Adrenal gland (tissue), 12 donors: ENCODE data around the gene HMGN3. TPM values are rescaled to one million over a fixed set of nuclear protein-coding genes. Genes with fewer than 3 reads are reported as not detected.

ENCODE experiments used
- DNase-seq, 7 donors: peaks; one replicate each; pipeline ENCODE4 v3.0.0-alpha.2; 2019 to 2020
- H3K27ac ChIP-seq, 5 donors: fragments of 200-600 bp; sonication (generic) in 4 of 5; 1 replicate in 3 of 5; 2 replicates in 2 of 5; pipeline versions ENCODE4 v1.5.1 to v1.8.0; 2016 to 2020; ENCODE audit warnings: mild to moderate bottlenecking in 1 of 5
- H3K27me3 ChIP-seq: fragments of 200-600 bp; 2 replicates; pipeline ENCODE4 v1.8.0; 2021
- H3K36me3 ChIP-seq, 2 donors: fragments of 200-600 bp; replicated peaks in 1 of 2; 1 replicate in 1 of 2; 2 replicates in 1 of 2; pipeline versions ENCODE4 v1.5.1 to v1.8.0; 2018 to 2022
- H3K4me1 ChIP-seq, 2 donors: fragments of 200-600 bp; replicated peaks in 1 of 2; 1 replicate in 1 of 2; 2 replicates in 1 of 2; pipeline versions ENCODE4 v1.5.1 to v1.8.0; 2018 to 2021
- H3K4me3 ChIP-seq, 4 donors: fragments of 200-600 bp; sonication (generic) in 3 of 4; one replicate each; pipeline ENCODE4 v1.5.1; 2016 to 2018
- H3K9me3 ChIP-seq, 3 donors: fragments of 200-600 bp; sonication (generic) in 1 of 3; replicated peaks in 1 of 3; 1 replicate in 2 of 3; 2 replicates in 1 of 3; pipeline versions ENCODE4 v1.5.1 to v1.8.0; 2016 to 2021
- POLR2A ChIP-seq, 2 donors: fragments of 450-650 bp; IDR thresholded peaks; one replicate each; pipeline ENCODE4 v1.6.1; 2017; ENCODE audit warnings: antibody characterized with exemption in 2 of 2, mild to moderate bottlenecking in 2 of 2, moderate library complexity in 1 of 2
- WGBS, 4 donors: extraction: QIAGEN DNeasy Blood & Tissue Kit in 2 of 4; methylation state at CpG; one replicate each; pipeline versions ENCODE4 v1.1.5 to v1.1.7; 2013 to 2017; 5-methylcytosine and 5-hydroxymethylcytosine counted together
- intact Hi-C, 2 donors: fragments of 100-400 bp; cut with DNase I; formaldehyde crosslinking; loops; one replicate each; pipeline versions ENCODE4 v1.14.1 to v1.15.0; 2022 to 2023
- polyA plus RNA-seq, 3 donors: library from polyadenylated mRNA; stranded (reverse); fragments of 200-250 nt in 2 of 3; fragments of 350-450 nt in 1 of 3; fragmentation: Illumina TruSeq in 1 of 3; extraction: RNeasy Lipid Tissue Mini Kit (QIAGEN cat#74804) in 1 of 3; gene quantifications; one replicate each; pipeline ENCODE4 v1.2.3, GENCODE V29; 2013 to 2014
- total RNA-seq, 9 donors: library from RNA; depleted of rRNA in 4 of 9; stranded (reverse); fragments of >200 nt in 4 of 9; fragments of 120-200 nt in 1 of 9; fragmentation: NEBNext Ultra II Directional in 1 of 9; extraction: Animal tissue kit (Norgen Biotek cat#: 25700) in 1 of 9; gene quantifications; one replicate each; pipeline versions ENCODE4 v1.1.0 to v1.2.4, GENCODE V29; 2013 to 2023
- TF ChIP-seq, protein P1 (sequence below), 6 experiments: fragments of 450-650 bp in 4 of 6; fragments of 200-600 bp in 2 of 6; sonication (generic) in 1 of 6; IDR thresholded peaks; 1 replicate in 5 of 6; 2 replicates in 1 of 6; pipeline versions ENCODE4 v1.5.1 to v1.8.0; 2016 to 2021; ENCODE audit warnings: antibody characterized with exemption in 6 of 6, mild to moderate bottlenecking in 2 of 6, moderate library complexity in 1 of 6
- donor health status: healthy with polysubstance abuse.
- donor health status: Bipolar disorder and iron deficiency.
- donor health status: DM: yes; HTN: yes; CAD: no.
- donor health status: DM: no; HTN: no; CAD: no.
- donor health status: DM: no; HTN: no; CAD: no.
- donor health status: DM: yes; HTN: yes; CAD: no.

The HMGN3 gene
- total and polyA plus RNA-seq, 12 donors: 87.5 to 271 (median 163) TPM

DNA sequence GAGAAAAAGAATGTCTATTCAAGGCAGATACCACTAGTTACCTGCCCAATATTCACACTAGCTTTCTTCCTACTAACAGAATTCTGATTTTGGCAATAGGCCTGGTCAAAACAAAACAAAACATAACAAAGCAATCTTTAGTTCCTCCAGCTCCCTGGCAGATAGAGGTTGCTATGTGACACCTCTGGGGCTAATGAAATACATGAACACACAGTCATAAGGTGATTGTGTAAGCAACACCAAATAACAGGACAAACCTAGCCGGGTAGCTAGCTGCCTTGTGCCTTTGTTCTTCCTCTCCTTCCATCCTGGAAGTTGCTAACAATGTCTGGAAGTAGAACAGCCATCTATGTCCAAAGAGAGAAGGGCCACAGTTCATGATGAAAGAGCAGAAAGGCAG, 6.0 kb upstream of the HMGN3 start:
- Histone ChIP-seq H3K27me3 (no peaks in the 10 kb centered on the region), H3K36me3 (no peaks in the 10 kb centered on the region), H3K4me3 (no peak overlapping the region), H3K9me3 (no peaks in the 10 kb centered on the region), H3K4me1 (peaks cover 0 to 7% of the 10 kb centered on the region in 2 donors), H3K27ac (no peak overlapping the region)
- TF ChIP-seq, protein P1, sequence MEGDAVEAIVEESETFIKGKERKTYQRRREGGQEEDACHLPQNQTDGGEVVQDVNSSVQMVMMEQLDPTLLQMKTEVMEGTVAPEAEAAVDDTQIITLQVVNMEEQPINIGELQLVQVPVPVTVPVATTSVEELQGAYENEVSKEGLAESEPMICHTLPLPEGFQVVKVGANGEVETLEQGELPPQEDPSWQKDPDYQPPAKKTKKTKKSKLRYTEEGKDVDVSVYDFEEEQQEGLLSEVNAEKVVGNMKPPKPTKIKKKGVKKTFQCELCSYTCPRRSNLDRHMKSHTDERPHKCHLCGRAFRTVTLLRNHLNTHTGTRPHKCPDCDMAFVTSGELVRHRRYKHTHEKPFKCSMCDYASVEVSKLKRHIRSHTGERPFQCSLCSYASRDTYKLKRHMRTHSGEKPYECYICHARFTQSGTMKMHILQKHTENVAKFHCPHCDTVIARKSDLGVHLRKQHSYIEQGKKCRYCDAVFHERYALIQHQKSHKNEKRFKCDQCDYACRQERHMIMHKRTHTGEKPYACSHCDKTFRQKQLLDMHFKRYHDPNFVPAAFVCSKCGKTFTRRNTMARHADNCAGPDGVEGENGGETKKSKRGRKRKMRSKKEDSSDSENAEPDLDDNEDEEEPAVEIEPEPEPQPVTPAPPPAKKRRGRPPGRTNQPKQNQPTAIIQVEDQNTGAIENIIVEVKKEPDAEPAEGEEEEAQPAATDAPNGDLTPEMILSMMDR (IDR thresholded peaks at IDR 0.05): no peak
- TF ChIP-seq POLR2A (IDR thresholded peaks at IDR 0.05): no peak
- intact Hi-C loops: no loop called here
- DNase-seq: no peak
- WGBS, 4 donors: 66 to 87% (median 74%) methylated on average over 1 of the region's 1 CpG

DNA sequence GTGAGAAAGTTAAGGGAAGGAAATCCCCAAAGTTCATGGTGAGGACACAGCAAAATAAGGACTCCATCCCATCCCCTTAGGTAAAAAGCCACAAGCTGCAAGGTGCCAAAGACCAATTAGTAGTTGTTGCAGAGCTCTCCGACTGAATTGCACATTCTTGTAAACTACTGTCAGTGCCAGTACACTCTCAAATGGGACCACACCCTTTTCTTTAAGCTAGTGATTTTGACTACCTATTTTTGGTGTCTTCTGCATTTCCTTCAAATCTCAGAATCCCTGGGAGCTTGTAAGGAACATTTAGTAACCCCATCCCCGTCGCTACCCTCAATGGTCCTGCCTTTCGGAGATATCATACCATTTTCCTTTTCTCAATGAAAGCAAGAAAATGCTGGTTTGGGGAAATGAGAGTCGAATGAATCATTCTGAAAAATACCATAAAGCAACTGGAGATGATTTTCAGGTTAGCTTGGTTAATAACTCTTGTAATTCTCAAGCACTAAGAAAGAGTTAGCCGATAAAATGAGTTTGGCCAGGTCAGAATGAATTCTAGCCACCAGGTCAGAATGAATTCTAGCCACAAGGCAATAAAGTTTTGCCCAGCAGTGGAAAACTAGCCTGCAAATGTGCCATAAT, 5.2 kb upstream of the HMGN3 start:
- Histone ChIP-seq H3K4me3 (no peak overlapping the region), H3K27me3 (no peaks in the 10 kb centered on the region), H3K4me1 (peaks cover 0 to 7% of the 10 kb centered on the region in 2 donors), H3K9me3 (no peaks in the 10 kb centered on the region), H3K36me3 (no peaks in the 10 kb centered on the region), H3K27ac (no peak overlapping the region)
- no peak for TF ChIP-seq POLR2A (IDR thresholded peaks at IDR 0.05)
- TF ChIP-seq, protein P1 (IDR thresholded peaks at IDR 0.05): no peak
- DNase-seq: no peak
- intact Hi-C loops: no loop called here
- 88 to 90% (median 89%) methylated on average over 6 of the region's 6 CpGs for WGBS, 4 donors

DNA sequence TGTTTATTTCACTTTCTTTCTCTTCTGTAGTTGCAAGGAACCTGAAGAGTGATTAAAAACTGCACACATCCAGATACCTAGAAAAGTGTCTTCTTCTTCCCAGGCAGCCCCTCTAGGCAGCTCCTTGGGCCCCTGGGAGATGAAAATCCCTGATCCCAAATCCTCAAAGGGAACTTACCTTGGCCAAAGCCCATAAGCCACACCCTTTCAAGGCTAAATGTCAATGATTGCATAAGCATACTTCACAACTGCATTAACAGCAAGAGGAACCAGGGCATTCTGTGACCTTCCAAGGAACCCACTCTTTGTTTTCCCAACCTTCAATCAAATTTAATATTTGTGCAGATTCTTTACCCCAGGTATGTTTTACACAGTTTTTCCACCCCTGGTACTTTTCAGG, 4.4 kb upstream of the HMGN3 start:
- DNase-seq: no peak
- intact Hi-C loops: no loop called here
- H3K27ac ChIP-seq: no peak overlapping the region
- H3K9me3 ChIP-seq: no peaks in the 10 kb centered on the region
- peaks cover 0 to 7% of the 10 kb centered on the region in 2 donors for H3K4me1 ChIP-seq
- H3K27me3 ChIP-seq: no peaks in the 10 kb centered on the region
- H3K4me3 ChIP-seq: no peak overlapping the region
- TF ChIP-seq, protein P1 (IDR thresholded peaks at IDR 0.05): no peak
- TF ChIP-seq POLR2A (IDR thresholded peaks at IDR 0.05): no peak
- H3K36me3 ChIP-seq: no peaks in the 10 kb centered on the region

DNA sequence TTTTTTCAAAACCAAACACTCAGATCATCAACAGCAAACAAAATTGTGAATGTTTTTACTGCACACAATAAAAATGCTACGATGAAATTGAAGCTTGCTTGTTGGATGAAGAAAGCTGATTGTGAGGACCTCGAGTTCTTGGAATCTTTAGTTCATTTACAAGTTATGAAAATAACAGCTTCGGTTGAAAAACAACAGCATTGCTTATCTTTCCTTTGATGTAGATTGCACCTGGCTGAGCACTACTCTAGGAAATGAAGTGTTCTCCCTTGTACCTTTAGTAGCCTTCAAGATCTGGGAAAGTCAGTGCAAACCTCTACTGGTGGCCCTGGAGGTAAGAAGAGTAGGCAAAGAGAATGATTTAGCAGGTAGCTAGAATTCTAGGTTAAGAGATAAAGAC, 2.2 kb upstream of the HMGN3 start:
- Histone ChIP-seq H3K36me3 (no peaks in the 10 kb centered on the region), H3K4me3 (no peak overlapping the region), H3K4me1 (peaks cover 0 to 21% of the 10 kb centered on the region in 2 donors), H3K27ac (no peak overlapping the region), H3K27me3 (no peaks in the 10 kb centered on the region), H3K9me3 (no peaks in the 10 kb centered on the region)
- intact Hi-C loops: no loop called here
- WGBS, 4 donors: 88 to 96% (median 92%) methylated on average over 3 of the region's 3 CpGs
- DNase-seq: no peak
- no peak for TF ChIP-seq POLR2A (IDR thresholded peaks at IDR 0.05)
- TF ChIP-seq, protein P1 (IDR thresholded peaks at IDR 0.05): no peak
